RWPE2 (cell line): ENCODE measurements around the gene NEURL1.
A peak's percentile ranks its signal among the peaks of the same experiment; 100 is the strongest.

Experiments used
- ATAC-seq: fragments of 200-7000 bp; cut with Tn5 transposase; 3 replicates; pipeline ENCODE4 v1.9.1; 2021; ENCODE audit warnings: low read depth
- DNase-seq: peaks from one replicate; pipeline ENCODE4 v3.0.0-alpha.2; 2020; ENCODE audit warnings: low spot score
- H3K27ac ChIP-seq: fragments of 450-650 bp; 2 replicates; pipeline ENCODE4 v1.5.1; 2017; ENCODE audit warnings: mild to moderate bottlenecking; ENCODE audit not compliant: poor library complexity, severe bottlenecking
- H3K27me3 ChIP-seq: fragments of 250-450 bp; sonication (Bioruptor Pico); 2 replicates; pipeline ENCODE4 v1.5.1; 2021; ENCODE audit warnings: mild to moderate bottlenecking, moderate library complexity; ENCODE audit not compliant: insufficient read depth, poor library complexity, severe bottlenecking
- H3K36me3 ChIP-seq: fragments of 250-450 bp; sonication (Bioruptor Pico); 2 replicates; pipeline ENCODE4 v1.5.1; 2020; ENCODE audit warnings: low read depth, mild to moderate bottlenecking, moderate library complexity
- H3K4me1 ChIP-seq: fragments of 250-450 bp; sonication (Bioruptor Pico); 2 replicates; pipeline ENCODE4 v1.5.1; 2021; ENCODE audit warnings: mild to moderate bottlenecking, moderate library complexity; ENCODE audit not compliant: insufficient read depth, poor library complexity, severe bottlenecking
- H3K4me3 ChIP-seq: fragments of 250-450 bp; sonication (Bioruptor Pico); 2 replicates; pipeline ENCODE4 v1.5.1; 2021; ENCODE audit warnings: mild to moderate bottlenecking, moderate library complexity; ENCODE audit not compliant: severe bottlenecking
- H3K9me3 ChIP-seq: fragments of 250-450 bp; sonication (Bioruptor Pico); 2 replicates; pipeline ENCODE4 v1.5.1; 2021; ENCODE audit warnings: mild to moderate bottlenecking, moderate library complexity; ENCODE audit not compliant: severe bottlenecking
- TF ChIP-seq, protein P1 (sequence below): fragments of 450-650 bp; IDR thresholded peaks from one replicate; pipeline ENCODE4 v1.5.1; 2017; ENCODE audit warnings: mild to moderate bottlenecking, moderate library complexity; ENCODE audit not compliant: poor library complexity, severe bottlenecking

The NEURL1 gene

DNA sequence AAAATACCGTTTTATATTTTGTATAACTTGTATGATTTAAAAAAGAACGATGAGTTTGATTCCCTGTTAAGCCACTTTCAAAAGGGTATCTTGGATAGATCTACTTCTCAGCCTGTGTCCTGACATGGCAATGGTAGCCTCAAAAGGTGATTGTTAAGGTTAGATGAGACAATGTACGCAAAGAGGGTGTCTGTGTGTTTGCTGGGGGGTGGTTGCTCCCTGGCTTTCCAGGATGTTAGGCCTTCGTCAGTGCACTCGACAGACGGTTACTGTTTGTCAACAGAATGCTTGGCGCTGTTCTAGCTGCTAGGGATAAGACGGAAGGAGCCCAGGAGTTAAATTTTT, 90.3 kb downstream of the NEURL1 start:
- Histone ChIP-seq H3K27ac (no peak overlapping the region), H3K36me3 (no peaks in the 10 kb centered on the region)
- ATAC-seq: no peak

DNA sequence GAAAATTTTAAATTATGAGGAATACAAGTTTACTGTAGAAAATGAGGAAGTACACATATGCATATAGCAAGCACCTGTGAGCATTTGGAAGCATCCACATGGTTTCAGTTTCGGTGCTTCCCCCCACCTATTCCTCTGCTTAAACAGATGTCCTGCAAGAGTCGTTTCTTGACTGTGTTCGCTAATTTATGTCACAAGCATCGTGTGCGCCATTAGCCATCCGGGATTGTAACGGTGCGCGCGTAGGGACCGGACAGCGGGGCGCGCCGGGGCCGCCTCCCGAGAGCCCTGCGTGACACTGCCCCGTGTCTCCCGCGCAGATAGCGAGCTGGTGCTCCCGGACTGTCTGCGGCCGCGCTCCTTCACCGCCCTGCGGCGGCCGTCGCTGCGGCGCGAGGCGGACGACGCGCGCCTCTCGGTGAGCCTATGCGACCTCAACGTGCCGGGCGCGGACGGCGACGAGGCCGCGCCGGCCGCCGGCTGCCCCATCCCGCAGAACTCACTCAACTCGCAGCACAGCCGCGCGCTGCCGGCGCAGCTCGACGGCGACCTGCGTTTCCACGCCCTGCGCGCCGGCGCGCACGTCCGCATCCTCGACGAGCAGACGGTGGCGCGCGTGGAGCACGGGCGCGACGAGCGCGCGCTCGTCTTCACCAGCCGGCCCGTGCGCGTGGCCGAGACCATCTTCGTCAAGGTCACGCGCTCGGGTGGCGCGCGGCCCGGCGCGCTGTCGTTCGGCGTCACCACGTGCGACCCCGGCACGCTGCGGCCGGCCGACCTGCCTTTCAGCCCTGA, 90.9 kb downstream of the NEURL1 start:
- Histone ChIP-seq H3K9me3 (no peaks in the 10 kb centered on the region), H3K27me3 (no peaks in the 10 kb centered on the region), H3K36me3 (no peaks in the 10 kb centered on the region), H3K4me1 (no peaks in the 10 kb centered on the region), H3K4me3 (peak overlapping the region; percentile 38), H3K27ac (no peak overlapping the region)
- TF ChIP-seq, protein P1, sequence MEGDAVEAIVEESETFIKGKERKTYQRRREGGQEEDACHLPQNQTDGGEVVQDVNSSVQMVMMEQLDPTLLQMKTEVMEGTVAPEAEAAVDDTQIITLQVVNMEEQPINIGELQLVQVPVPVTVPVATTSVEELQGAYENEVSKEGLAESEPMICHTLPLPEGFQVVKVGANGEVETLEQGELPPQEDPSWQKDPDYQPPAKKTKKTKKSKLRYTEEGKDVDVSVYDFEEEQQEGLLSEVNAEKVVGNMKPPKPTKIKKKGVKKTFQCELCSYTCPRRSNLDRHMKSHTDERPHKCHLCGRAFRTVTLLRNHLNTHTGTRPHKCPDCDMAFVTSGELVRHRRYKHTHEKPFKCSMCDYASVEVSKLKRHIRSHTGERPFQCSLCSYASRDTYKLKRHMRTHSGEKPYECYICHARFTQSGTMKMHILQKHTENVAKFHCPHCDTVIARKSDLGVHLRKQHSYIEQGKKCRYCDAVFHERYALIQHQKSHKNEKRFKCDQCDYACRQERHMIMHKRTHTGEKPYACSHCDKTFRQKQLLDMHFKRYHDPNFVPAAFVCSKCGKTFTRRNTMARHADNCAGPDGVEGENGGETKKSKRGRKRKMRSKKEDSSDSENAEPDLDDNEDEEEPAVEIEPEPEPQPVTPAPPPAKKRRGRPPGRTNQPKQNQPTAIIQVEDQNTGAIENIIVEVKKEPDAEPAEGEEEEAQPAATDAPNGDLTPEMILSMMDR: no peak
- DNase-seq (no peak), ATAC-seq (peak; percentile 58)

More for the DNA sequence above, 90.3 kb downstream of the NEURL1 start:
- TF ChIP-seq, protein P1: no peak
- H3K4me3 ChIP-seq: peak overlapping the region; percentile 38
- H3K4me1 ChIP-seq: no peaks in the 10 kb centered on the region
- no peaks in the 10 kb centered on the region for H3K27me3 ChIP-seq
- no peaks in the 10 kb centered on the region for H3K9me3 ChIP-seq
- DNase-seq: no peak

DNA sequence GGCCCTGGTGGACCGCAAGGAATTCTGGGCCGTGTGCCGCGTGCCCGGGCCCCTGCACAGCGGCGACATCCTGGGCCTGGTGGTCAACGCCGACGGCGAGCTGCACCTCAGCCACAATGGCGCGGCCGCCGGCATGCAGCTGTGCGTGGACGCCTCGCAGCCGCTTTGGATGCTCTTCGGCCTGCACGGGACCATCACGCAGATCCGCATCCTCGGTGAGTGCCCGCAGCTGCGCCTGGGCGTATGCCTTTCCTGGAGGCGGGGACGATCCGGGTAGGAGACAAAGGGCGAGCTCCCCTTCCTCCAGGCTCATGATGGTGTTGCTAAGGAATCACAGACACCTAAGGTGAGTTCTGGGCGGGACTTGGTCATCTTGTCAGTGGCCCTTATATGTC, 91.5 kb downstream of the NEURL1 start:
- Histone ChIP-seq H3K4me1 (no peaks in the 10 kb centered on the region), H3K27ac (no peak overlapping the region), H3K4me3 (peak overlapping the region; percentile 38), H3K36me3 (no peaks in the 10 kb centered on the region), H3K27me3 (no peaks in the 10 kb centered on the region), H3K9me3 (no peaks in the 10 kb centered on the region)
- TF ChIP-seq, protein P1: no peak
- ATAC-seq: 0 out of 3 replicates have a peak, but pooled peaks have one; percentile 20
- DNase-seq: no peak

DNA sequence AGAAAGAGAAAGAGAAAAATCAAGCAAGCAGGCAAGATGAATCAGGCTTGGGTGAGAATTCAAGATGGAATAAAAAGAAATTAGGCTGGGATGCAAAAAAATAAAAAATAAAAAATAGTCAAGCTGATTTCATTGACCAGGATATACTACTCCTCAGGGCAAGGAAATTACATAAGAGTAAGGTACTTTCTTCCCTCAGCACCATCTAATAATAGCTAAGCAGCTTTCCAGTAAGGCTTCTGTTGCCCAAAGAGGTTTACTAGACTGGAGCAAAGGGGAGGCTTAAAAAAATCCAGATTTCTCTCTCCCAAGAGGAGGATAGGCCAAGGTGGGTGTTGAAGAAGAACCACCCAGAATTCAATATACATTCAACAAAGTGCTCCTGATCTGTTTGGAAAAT, 93.6 kb downstream of the NEURL1 start:
- H3K4me1 ChIP-seq: no peaks in the 10 kb centered on the region
- no peaks in the 10 kb centered on the region for H3K9me3 ChIP-seq
- TF ChIP-seq, protein P1: no peak
- H3K36me3 ChIP-seq: no peaks in the 10 kb centered on the region
- H3K27ac ChIP-seq: no peak overlapping the region
- ATAC-seq: no peak
- no peak for DNase-seq
- H3K4me3 ChIP-seq: no peak overlapping the region
- no peaks in the 10 kb centered on the region for H3K27me3 ChIP-seq

DNA sequence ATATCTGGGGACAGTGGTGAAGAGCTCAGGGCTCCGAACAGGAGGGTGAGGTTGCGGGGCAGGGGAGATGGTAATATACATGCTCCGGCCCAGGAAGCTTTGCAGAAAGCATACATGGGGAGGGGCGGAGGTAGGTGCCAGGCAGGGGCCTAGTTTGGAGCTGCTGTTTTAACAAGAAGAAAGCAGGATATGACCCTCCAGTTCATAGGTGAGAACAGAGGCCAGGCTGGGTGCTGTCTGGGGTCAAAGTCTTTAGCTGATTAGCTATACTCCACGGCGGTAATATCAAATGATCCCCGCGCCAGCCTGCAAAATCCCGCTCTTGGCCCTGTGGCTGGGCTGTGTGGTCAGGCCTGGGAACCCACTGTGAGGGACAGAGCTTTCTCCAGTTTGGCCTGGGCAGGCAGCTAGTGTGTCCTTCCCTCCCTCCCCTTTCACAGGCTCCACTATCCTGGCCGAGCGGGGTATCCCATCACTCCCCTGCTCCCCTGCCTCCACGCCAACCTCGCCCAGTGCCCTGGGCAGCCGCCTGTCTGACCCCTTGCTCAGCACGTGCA, 95.6 kb downstream of the NEURL1 start:
- Histone ChIP-seq H3K4me3 (no peak overlapping the region), H3K9me3 (no peaks in the 10 kb centered on the region), H3K27ac (no peak overlapping the region), H3K4me1 (no peaks in the 10 kb centered on the region), H3K36me3 (no peaks in the 10 kb centered on the region), H3K27me3 (no peaks in the 10 kb centered on the region)
- DNase-seq (no peak), ATAC-seq (no peak)
- TF ChIP-seq, protein P1: no peak
